ENCODE results near the gene TTC28. TPM values are rescaled to one million over a fixed set of nuclear protein-coding genes. Genes with fewer than 3 reads are reported as not detected.

Gene TTC28
- total and polyA plus RNA-seq, 2 donors (not counting 3 experiments of a cell fraction or from before 2014, with no cell fraction given) = 16.5 to 51.1 TPM

DNA sequence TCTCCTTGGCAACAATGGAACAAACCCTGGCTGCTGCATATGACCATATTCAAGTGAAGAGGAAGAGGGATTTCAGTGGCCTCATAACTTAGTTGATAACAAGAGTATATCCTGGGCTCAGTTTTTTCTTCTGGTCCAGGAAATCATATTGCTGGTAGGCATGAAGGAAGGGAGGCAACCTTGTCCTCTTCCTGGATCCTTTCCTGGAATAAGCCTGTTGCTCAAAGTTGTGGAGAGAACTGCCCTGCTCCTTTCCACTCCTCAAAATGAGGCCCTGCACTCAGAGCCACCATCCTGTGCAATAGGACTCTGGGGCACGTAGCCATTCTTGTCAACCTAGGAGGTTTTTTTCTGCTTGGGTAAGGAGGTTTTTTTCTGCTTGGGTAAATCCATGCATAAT, 631.9 kb downstream of the TTC28 start:
- H4K20me1 ChIP-seq (replicated peaks; ENCODE audit: control insufficient read depth, extremely low read depth, insufficient read depth, low read length) = no peaks in the 10 kb centered on the region
- H3K27me3 ChIP-seq (ENCODE audit: control insufficient read depth in 2 of 2, insufficient read depth in 2 of 2, low read length in 2 of 2) = no peaks in the 10 kb centered on the region
- no TSS peak for BruUV-seq (replicated peaks)
- intact Hi-C loops (cut with micrococcal nuclease) (no loop called here), dilution Hi-C loops (cut with MboI; ENCODE audit: extremely low pct_ligation_motif_present, low sequenced_read_pairs) (no loop called here)
- no peak overlapping the region for H3K4me3 ChIP-seq (replicated peaks in 1 of 3; ENCODE audit: insufficient read depth in 1 of 3, low read depth in 1 of 3, low read length in 3 of 3)
- TF ChIP-seq GATA2 (IDR thresholded peaks at IDR 0.05; ENCODE audit: insufficient read depth, insufficient read length, low read depth, low read length) = no peak
- TF ChIP-seq POLR2AphosphoS5 (IDR thresholded peaks at IDR 0.05; ENCODE audit: insufficient read depth, low read depth, low read length) = no peak
- TF ChIP-seq JUN (IDR thresholded peaks at IDR 0.05; ENCODE audit: borderline replicate concordance, insufficient read depth, insufficient read length, low read depth) = no peak
- TF ChIP-seq MAX (IDR thresholded peaks at IDR 0.05; ENCODE audit: insufficient read depth, insufficient read length) = no peak
- TF ChIP-seq POLR2A (IDR thresholded peaks at IDR 0.05; ENCODE audit: low read depth, low read length) = no peak
- no peak for TF ChIP-seq EZH2 (IDR thresholded peaks at IDR 0.05; ENCODE audit: borderline replicate concordance, low read depth, low read length, severe bottlenecking)
- no peak for TF ChIP-seq MYC (IDR thresholded peaks at IDR 0.05; ENCODE audit: low read depth, low read length)
- H3K4me2 ChIP-seq (ENCODE audit: insufficient read depth, low read length) = no peak overlapping the region
- H3K9me1 ChIP-seq (replicated peaks; ENCODE audit: control insufficient read depth, extremely low read depth, insufficient read depth, low read length) = no peaks in the 10 kb centered on the region
- no peaks in the 10 kb centered on the region for H3K36me3 ChIP-seq (ENCODE audit: control insufficient read depth in 2 of 2, extremely low read depth in 1 of 2, insufficient read depth in 2 of 2, low read length in 2 of 2)
- no peak for DNase-seq (ENCODE audit: low read depth, low spot score)
- peaks cover 12% of the 10 kb centered on the region for H3K4me1 ChIP-seq (ENCODE audit: control insufficient read depth, extremely low read depth, insufficient read depth, low read length)
- H3K9me3 ChIP-seq (replicated peaks; ENCODE audit: control insufficient read depth, insufficient read depth, low read length) = no peaks in the 10 kb centered on the region
- FAIRE-seq = no peak
- H2AFZ ChIP-seq (ENCODE audit: low read depth, low read length) = no peak overlapping the region
- no peak overlapping the region for H3K9ac ChIP-seq (replicated peaks; ENCODE audit: extremely low read depth, insufficient read depth, low read length)
- no peak overlapping the region for H3K27ac ChIP-seq (ENCODE audit: insufficient read depth, low read depth, low read length)
- CTCF ChIA-PET = interaction anchor here (1.0 to 7.7 kb wide), 4 partner anchors 19 to 553 kb away, joined by 6 to 86 read pairs (median 26); no protein-coding TSS in a partner anchor
- no peaks in the 10 kb centered on the region for H3K79me2 ChIP-seq (ENCODE audit: control insufficient read depth, insufficient read depth, low read length)
- POLR2A ChIA-PET = no interaction called here

GRCh38 chr22:28046100-28046499, 633.5 kb downstream of the TTC28 start:
- TF ChIP-seq MAX (IDR thresholded peaks at IDR 0.05; ENCODE audit: insufficient read depth, insufficient read length) (no peak), EZH2 (IDR thresholded peaks at IDR 0.05; ENCODE audit: borderline replicate concordance, low read depth, low read length, severe bottlenecking) (no peak), MYC (IDR thresholded peaks at IDR 0.05; ENCODE audit: low read depth, low read length) (no peak), POLR2A (IDR thresholded peaks at IDR 0.05; ENCODE audit: low read depth, low read length) (no peak), FOS (IDR thresholded peaks at IDR 0.05; ENCODE audit: borderline replicate concordance, insufficient read depth, low read length) (no peak), JUN (IDR thresholded peaks at IDR 0.05; ENCODE audit: borderline replicate concordance, insufficient read depth, insufficient read length, low read depth) (no peak), POLR2AphosphoS5 (IDR thresholded peaks at IDR 0.05; ENCODE audit: insufficient read depth, low read depth, low read length) (no peak), GATA2 (IDR thresholded peaks at IDR 0.05; ENCODE audit: insufficient read depth, insufficient read length, low read depth, low read length) (no peak)
- TF ChIP-seq, protein P1, sequence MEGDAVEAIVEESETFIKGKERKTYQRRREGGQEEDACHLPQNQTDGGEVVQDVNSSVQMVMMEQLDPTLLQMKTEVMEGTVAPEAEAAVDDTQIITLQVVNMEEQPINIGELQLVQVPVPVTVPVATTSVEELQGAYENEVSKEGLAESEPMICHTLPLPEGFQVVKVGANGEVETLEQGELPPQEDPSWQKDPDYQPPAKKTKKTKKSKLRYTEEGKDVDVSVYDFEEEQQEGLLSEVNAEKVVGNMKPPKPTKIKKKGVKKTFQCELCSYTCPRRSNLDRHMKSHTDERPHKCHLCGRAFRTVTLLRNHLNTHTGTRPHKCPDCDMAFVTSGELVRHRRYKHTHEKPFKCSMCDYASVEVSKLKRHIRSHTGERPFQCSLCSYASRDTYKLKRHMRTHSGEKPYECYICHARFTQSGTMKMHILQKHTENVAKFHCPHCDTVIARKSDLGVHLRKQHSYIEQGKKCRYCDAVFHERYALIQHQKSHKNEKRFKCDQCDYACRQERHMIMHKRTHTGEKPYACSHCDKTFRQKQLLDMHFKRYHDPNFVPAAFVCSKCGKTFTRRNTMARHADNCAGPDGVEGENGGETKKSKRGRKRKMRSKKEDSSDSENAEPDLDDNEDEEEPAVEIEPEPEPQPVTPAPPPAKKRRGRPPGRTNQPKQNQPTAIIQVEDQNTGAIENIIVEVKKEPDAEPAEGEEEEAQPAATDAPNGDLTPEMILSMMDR (IDR thresholded peaks at IDR 0.05; ENCODE audit: extremely low read depth in 1 of 2, insufficient read depth in 1 of 2, low read depth in 1 of 2, low read length in 2 of 2) = no peak
- ChIA-PET POLR2A (no interaction called here), CTCF (no interaction called here)
- H3K4me1 ChIP-seq (ENCODE audit: control insufficient read depth, extremely low read depth, insufficient read depth, low read length) = peaks cover 5% of the 10 kb centered on the region
- no peak for DNase-seq (ENCODE audit: low read depth, low spot score)
- H4K20me1 ChIP-seq (replicated peaks; ENCODE audit: control insufficient read depth, extremely low read depth, insufficient read depth, low read length) = no peaks in the 10 kb centered on the region
- no peak overlapping the region for H3K4me3 ChIP-seq (replicated peaks in 1 of 3; ENCODE audit: insufficient read depth in 1 of 3, low read depth in 1 of 3, low read length in 3 of 3)
- BruUV-seq (replicated peaks) = no TSS peak
- no peak for FAIRE-seq
- H3K9me3 ChIP-seq (replicated peaks; ENCODE audit: control insufficient read depth, insufficient read depth, low read length) = no peaks in the 10 kb centered on the region
- no peak overlapping the region for H3K4me2 ChIP-seq (ENCODE audit: insufficient read depth, low read length)
- H3K9me1 ChIP-seq (replicated peaks; ENCODE audit: control insufficient read depth, extremely low read depth, insufficient read depth, low read length) = no peaks in the 10 kb centered on the region
- H3K27me3 ChIP-seq (ENCODE audit: control insufficient read depth in 2 of 2, insufficient read depth in 2 of 2, low read length in 2 of 2) = no peaks in the 10 kb centered on the region
- H3K79me2 ChIP-seq (ENCODE audit: control insufficient read depth, insufficient read depth, low read length) = no peaks in the 10 kb centered on the region
- no peak overlapping the region for H3K27ac ChIP-seq (ENCODE audit: insufficient read depth, low read depth, low read length)
- intact Hi-C loops (cut with micrococcal nuclease) (no loop called here), dilution Hi-C loops (cut with MboI; ENCODE audit: extremely low pct_ligation_motif_present, low sequenced_read_pairs) (no loop called here)
- no peak overlapping the region for H3K9ac ChIP-seq (replicated peaks; ENCODE audit: extremely low read depth, insufficient read depth, low read length)
- no peak overlapping the region for H2AFZ ChIP-seq (ENCODE audit: low read depth, low read length)
- H3K36me3 ChIP-seq (ENCODE audit: control insufficient read depth in 2 of 2, extremely low read depth in 1 of 2, insufficient read depth in 2 of 2, low read length in 2 of 2) = no peaks in the 10 kb centered on the region

All from endothelial cell of umbilical vein (primary cell).